OCI-LY3 (cell line): ENCODE data around the gene FZD2.

Experiments
- H2AFZ ChIP-seq: fragments of 200-600, 300-600 bp; shearing (Covaris generic); 2 replicates; pipeline ENCODE4 v1.6.0; 2014; ENCODE audit warnings: antibody characterized with exemption, low read depth, low read length
- H3K27ac ChIP-seq: fragments of 200-600, 300-600 bp; sonication (generic); 2 replicates; pipeline ENCODE4 v1.5.1; 2014; ENCODE audit warnings: mild to moderate bottlenecking, low read length, moderate library complexity, mixed read lengths
- H3K27me3 ChIP-seq: fragments of 200-600, 300-600 bp; sonication (generic); 2 replicates; pipeline ENCODE4 v1.6.1; 2014; ENCODE audit warnings: low read depth, low read length, mixed read lengths
- H3K36me3 ChIP-seq: fragments of 200-600, 300-600 bp; sonication (generic); replicated peaks from 2 replicates; pipeline ENCODE3; 2014; ENCODE audit warnings: low read depth, low read length, mixed read lengths
- H3K4me1 ChIP-seq: fragments of 300-600, 200-600 bp; sonication (generic); 2 replicates; pipeline ENCODE4 v1.6.1; 2014; ENCODE audit warnings: low read length, mixed read lengths
- H3K4me2 ChIP-seq: fragments of 200-600, 300-600 bp; sonication (generic); 2 replicates; pipeline ENCODE4 v1.6.1; 2014; ENCODE audit warnings: low read length, mixed read lengths
- H3K4me3 ChIP-seq: fragments of 300-600, 200-600 bp; sonication (generic); 2 replicates; pipeline ENCODE4 v1.5.1; 2014; ENCODE audit warnings: antibody characterized with exemption, mild to moderate bottlenecking, low read length, moderate library complexity
- H3K79me2 ChIP-seq: fragments of 300-600, 200-600 bp; shearing (Covaris generic); 2 replicates; pipeline ENCODE4 v1.6.1; 2014; ENCODE audit warnings: mild to moderate bottlenecking, low read length, mixed read lengths
- H3K9ac ChIP-seq: fragments of 300-600, 200-600 bp; shearing (Covaris generic); 2 replicates; pipeline ENCODE4 v1.6.0; 2014; ENCODE audit warnings: mild to moderate bottlenecking, low read length, moderate library complexity
- H3K9me3 ChIP-seq: fragments of 200-600, 300-600 bp; shearing (Covaris generic); 2 replicates; pipeline ENCODE4 v1.6.1; 2014; ENCODE audit warnings: low read length, mixed read lengths; ENCODE audit not compliant: insufficient read depth
- H4K20me1 ChIP-seq: fragments of 200-600, 300-600 bp; sonication (generic); 2 replicates; pipeline ENCODE4 v1.6.1; 2016; ENCODE audit warnings: low read length, mixed read lengths; ENCODE audit not compliant: insufficient read depth
- EZH2phosphoT487 ChIP-seq: fragments of 200-600 bp; shearing (Covaris generic); IDR thresholded peaks from 2 replicates; pipeline ENCODE4 v1.6.1; 2018; ENCODE audit warnings: antibody characterized with exemption, mixed run types, low read depth
- TF ChIP-seq, protein P1 (sequence below): fragments of 200-600, 300-600 bp; sonication (generic); IDR thresholded peaks from 2 replicates; pipeline ENCODE4 v1.5.1; 2014; ENCODE audit warnings: antibody characterized with exemption, low read length, low read depth

Gene FZD2

DNA sequence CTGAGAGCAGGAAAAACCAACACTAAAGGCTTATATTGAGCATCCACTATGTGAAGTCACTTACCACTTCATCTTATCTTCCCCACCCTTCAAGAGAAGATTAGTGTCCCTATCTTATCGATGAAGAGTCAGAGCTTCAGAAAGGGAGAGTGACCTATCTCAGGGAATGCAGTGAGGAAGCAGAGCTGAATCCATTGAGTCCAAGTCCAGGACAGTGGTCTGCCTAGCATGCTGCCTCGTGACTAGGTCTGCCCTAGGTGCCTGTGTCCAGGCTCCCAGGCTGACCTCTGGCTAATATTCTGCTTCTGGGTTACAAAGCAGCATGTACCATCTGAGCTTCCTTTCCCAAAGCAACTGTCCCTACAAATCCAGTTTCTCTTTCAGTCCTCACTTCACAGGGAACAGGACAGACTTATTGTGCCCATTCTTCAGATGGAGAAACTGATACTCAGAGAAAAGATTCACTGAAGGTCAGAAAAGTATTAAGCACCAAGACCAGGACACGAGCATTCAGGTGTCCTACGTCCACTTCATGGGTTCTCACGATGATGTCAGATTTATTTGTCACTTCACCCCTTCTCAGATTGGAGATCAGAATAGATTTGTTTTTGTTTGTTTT, 13.3 kb upstream of the FZD2 start:
- no peak overlapping the region for H3K27ac ChIP-seq
- no peaks in the 10 kb centered on the region for H3K79me2 ChIP-seq
- no peaks in the 10 kb centered on the region for H3K9me3 ChIP-seq
- no peaks in the 10 kb centered on the region for H3K27me3 ChIP-seq
- no peak overlapping the region for H2AFZ ChIP-seq
- H3K4me2 ChIP-seq, result no peak overlapping the region
- H4K20me1 ChIP-seq, result no peaks in the 10 kb centered on the region
- H3K4me3 ChIP-seq, result no peak overlapping the region
- H3K9ac ChIP-seq, result no peak overlapping the region
- peaks cover 37% of the 10 kb centered on the region for H3K4me1 ChIP-seq
- H3K36me3 ChIP-seq, result no peaks in the 10 kb centered on the region
- TF ChIP-seq, protein P1, sequence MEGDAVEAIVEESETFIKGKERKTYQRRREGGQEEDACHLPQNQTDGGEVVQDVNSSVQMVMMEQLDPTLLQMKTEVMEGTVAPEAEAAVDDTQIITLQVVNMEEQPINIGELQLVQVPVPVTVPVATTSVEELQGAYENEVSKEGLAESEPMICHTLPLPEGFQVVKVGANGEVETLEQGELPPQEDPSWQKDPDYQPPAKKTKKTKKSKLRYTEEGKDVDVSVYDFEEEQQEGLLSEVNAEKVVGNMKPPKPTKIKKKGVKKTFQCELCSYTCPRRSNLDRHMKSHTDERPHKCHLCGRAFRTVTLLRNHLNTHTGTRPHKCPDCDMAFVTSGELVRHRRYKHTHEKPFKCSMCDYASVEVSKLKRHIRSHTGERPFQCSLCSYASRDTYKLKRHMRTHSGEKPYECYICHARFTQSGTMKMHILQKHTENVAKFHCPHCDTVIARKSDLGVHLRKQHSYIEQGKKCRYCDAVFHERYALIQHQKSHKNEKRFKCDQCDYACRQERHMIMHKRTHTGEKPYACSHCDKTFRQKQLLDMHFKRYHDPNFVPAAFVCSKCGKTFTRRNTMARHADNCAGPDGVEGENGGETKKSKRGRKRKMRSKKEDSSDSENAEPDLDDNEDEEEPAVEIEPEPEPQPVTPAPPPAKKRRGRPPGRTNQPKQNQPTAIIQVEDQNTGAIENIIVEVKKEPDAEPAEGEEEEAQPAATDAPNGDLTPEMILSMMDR, result no peak
- TF ChIP-seq EZH2phosphoT487, result no peak

DNA sequence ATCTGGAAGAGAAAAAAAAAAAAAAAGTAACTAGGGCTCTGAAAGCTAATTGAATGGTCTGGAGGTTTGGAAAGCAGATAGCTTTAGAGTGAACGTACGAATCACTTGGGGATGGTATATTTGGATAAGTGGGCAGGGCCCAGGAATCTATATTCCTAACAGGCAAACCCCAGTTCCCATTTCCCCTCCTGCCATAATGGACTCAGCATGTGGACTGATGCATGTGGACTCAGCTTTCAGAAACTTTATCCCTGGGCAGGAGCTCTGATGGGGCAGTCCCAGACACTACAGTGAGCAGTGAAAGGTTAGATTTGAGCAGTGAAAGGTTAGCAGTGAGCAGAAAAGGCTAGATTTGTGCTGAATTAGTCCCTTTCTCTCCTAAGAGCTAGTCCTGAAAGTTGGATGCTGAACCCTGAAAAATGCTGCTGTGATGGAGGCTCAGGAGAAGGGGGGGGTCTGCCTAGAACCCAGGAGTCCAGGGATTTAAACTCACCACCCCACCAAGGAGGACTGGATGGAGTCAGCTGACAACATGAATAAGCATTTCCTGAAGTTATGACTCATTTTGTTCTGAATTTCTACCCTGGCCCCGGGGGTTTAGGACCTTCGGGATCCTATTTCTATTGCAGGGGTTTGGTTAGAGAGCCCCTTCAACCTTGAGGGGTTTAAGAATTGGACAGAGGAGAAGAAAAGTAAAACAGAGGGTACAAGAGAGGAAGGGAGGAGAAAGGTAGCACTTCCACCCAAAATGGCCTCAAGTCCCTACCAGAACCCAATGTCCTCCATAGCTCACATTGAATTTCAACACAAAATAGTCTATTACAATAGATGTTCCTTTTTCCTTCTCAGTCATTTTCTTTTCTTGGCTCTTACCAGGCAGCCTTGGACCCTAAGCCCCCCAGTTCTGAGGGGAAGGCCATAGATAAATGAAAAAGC, 10.3 kb upstream of the FZD2 start:
- peak overlapping the region; percentile 79 for H2AFZ ChIP-seq
- peak overlapping the region; percentile 60 for H3K27ac ChIP-seq
- TF ChIP-seq EZH2phosphoT487, result no peak
- TF ChIP-seq, protein P1, result no peak
- no peaks in the 10 kb centered on the region for H3K27me3 ChIP-seq
- peak overlapping the region; percentile 64; the same call in 1 of the 2 replicates for H3K9ac ChIP-seq
- peaks cover 41% of the 10 kb centered on the region for H3K4me1 ChIP-seq
- no peaks in the 10 kb centered on the region for H4K20me1 ChIP-seq
- no peaks in the 10 kb centered on the region for H3K9me3 ChIP-seq
- no peaks in the 10 kb centered on the region for H3K79me2 ChIP-seq
- H3K4me3 ChIP-seq, result peak overlapping the region; percentile 58
- H3K36me3 ChIP-seq, result no peaks in the 10 kb centered on the region
- H3K4me2 ChIP-seq, result peak overlapping the region; percentile 80

DNA sequence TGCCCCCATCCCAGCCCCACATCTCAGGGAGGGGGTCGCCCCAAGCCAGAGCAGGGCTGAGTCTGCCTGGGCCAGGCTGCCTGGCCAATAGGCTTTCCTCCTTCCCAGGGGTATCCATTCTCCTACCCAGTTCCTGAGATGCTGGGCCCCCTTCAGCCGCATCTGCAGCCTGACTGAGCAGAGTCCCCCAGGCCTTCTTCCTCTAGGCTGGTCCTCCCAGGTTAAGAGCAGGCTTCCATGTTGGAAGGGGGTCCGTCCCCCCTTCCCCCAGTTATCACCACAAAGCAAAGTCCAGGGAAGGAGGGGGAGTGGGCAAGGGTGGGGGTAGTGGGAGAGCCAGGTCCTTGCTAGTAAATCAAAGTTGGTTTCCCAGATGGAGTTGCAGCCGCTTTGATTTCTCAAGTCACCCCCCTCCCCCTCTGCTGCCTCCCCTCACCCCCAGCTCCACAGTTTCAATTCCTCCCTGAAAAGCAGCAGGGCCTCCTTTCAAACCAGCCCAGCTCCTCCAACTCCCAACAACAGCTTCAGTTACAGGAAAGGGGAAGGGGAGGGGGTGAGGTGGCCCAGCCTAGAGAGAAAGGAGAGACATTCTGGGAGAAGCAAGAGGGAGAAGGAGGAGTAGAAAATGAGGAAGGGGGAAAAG, 9.5 kb upstream of the FZD2 start:
- H3K4me2 ChIP-seq, result peak overlapping the region; percentile 80
- H2AFZ ChIP-seq, result peak overlapping the region; percentile 79
- no peaks in the 10 kb centered on the region for H3K79me2 ChIP-seq
- H3K4me1 ChIP-seq, result peaks cover 33% of the 10 kb centered on the region
- H3K27ac ChIP-seq, result peak overlapping the region; percentile 60
- H3K36me3 ChIP-seq, result no peaks in the 10 kb centered on the region
- TF ChIP-seq, protein P1, result no peak
- no peak for TF ChIP-seq EZH2phosphoT487
- H4K20me1 ChIP-seq, result no peaks in the 10 kb centered on the region
- no peaks in the 10 kb centered on the region for H3K27me3 ChIP-seq
- H3K9ac ChIP-seq, result peak overlapping the region; percentile 64
- H3K9me3 ChIP-seq, result no peaks in the 10 kb centered on the region
- peak overlapping the region; percentile 58 for H3K4me3 ChIP-seq
